Panc1 (cell line): ENCODE measurements around the gene ADGRL3. TPM values are rescaled to one million over a fixed set of nuclear protein-coding genes. Genes with fewer than 3 reads are reported as not detected.

ENCODE experiments used
- ATAC-seq: fragments of 200-7000 bp; cut with Tn5 transposase; 2 replicates; pipeline ENCODE4 v1.9.1; 2020; ENCODE audit warnings: mild to moderate bottlenecking, moderate library complexity
- BruUV-seq: library from RNA; stranded (reverse); fragments of 400-500 nt; replicated peaks from 2 replicates; lab custom pipeline; 2021; lab: Mats Ljungman, UMichigan
- CTCF ChIA-PET: fragments of 300-600 bp; sonication (Branson Sonifier 250); formaldehyde crosslinking; loops from one replicate; lab custom pipeline; 2022; ENCODE audit warnings: antibody characterized with exemption; lab: Charles Lee
- POLR2A ChIA-PET: fragments of 300-600 bp; sonication (Branson Sonifier 250); formaldehyde crosslinking; loops from one replicate; lab custom pipeline; 2022; ENCODE audit warnings: antibody characterized with exemption; lab: Charles Lee
- DNase-seq: peaks from one replicate; pipeline ENCODE4 v3.0.0-alpha.2; 2010; ENCODE audit warnings: low read depth, low spot score
- H3K27ac ChIP-seq: 2 replicates; pipeline ENCODE4 v1.5.1; 2011; ENCODE audit warnings: mild to moderate bottlenecking, low read length, inconsistent platforms
- H3K27me3 ChIP-seq: fragments of 200-500 bp; sonication (Bioruptor generic); 2 replicates; pipeline ENCODE4 v1.6.0; 2014; ENCODE audit warnings: low read length, inconsistent platforms; ENCODE audit not compliant: control insufficient read depth, insufficient read depth
- H3K36me3 ChIP-seq: fragments of 200-500 bp; sonication (Bioruptor generic); 2 replicates; pipeline ENCODE4 v1.5.1; 2014; ENCODE audit warnings: inconsistent platforms, mild to moderate bottlenecking, low read length, moderate library complexity; ENCODE audit not compliant: control insufficient read depth, insufficient read depth
- H3K4me1 ChIP-seq: 2 replicates; pipeline ENCODE4 v1.5.1; 2011; ENCODE audit warnings: inconsistent platforms, mild to moderate bottlenecking, low read length, moderate library complexity; ENCODE audit not compliant: control insufficient read depth, insufficient read depth
- H3K4me3 ChIP-seq, 2 experiments: 2 replicates each; pipeline ENCODE4 v1.5.1; 2011 to 2012; ENCODE audit warnings: low read depth in 2 of 2, low read length in 2 of 2, mild to moderate bottlenecking in 2 of 2, inconsistent platforms in 1 of 2, moderate library complexity in 1 of 2
- H3K9me3 ChIP-seq: fragments of 200-500 bp; sonication (Bioruptor generic); 2 replicates; pipeline ENCODE4 v1.5.1; 2014; ENCODE audit warnings: low read depth, mild to moderate bottlenecking, inconsistent platforms, low read length, moderate library complexity; ENCODE audit not compliant: control insufficient read depth, insufficient read depth
- CTCF ChIP-seq: fragments of 450-650 bp; IDR thresholded peaks from 2 replicates; pipeline ENCODE4 v1.5.1; 2017; ENCODE audit warnings: mild to moderate bottlenecking
- POLR2AphosphoS5 ChIP-seq: IDR thresholded peaks from 2 replicates; pipeline ENCODE4 v1.6.1; 2012; ENCODE audit warnings: mild to moderate bottlenecking, low read depth, low read length, moderate library complexity
- REST ChIP-seq, 2 experiments: IDR thresholded peaks; 2 replicates each; pipeline ENCODE4 v1.6.1; 2011 to 2012; ENCODE audit warnings: low read depth in 2 of 2, control low read depth in 1 of 2, low read length in 1 of 2, mild to moderate bottlenecking in 1 of 2, moderate library complexity in 1 of 2; ENCODE audit not compliant: insufficient read depth in 1 of 2
- SIN3A ChIP-seq: IDR thresholded peaks from 2 replicates; pipeline ENCODE4 v1.6.1; 2012; ENCODE audit warnings: low read depth, mild to moderate bottlenecking, low read length, moderate library complexity, borderline replicate concordance; ENCODE audit not compliant: insufficient read depth
- TCF7L2 ChIP-seq: IDR thresholded peaks from 2 replicates; pipeline ENCODE4 v1.6.1; 2011; ENCODE audit warnings: mild to moderate bottlenecking, low read depth, low read length, inconsistent platforms
- in situ Hi-C: cut with HindIII; loops from 2 replicates; pipeline ENCODE4 v1.10.0; 2016; ENCODE audit warnings: low sequenced_read_pairs, low pct_unique_long_range_greater_than_20kb
- intact Hi-C: fragments of 100-400 bp; cut with micrococcal nuclease; formaldehyde crosslinking; loops from one replicate; pipeline ENCODE4 v1.10.0; 2022; ENCODE audit not compliant: unreplicated experiment
- total RNA-seq: library from RNA; stranded (reverse); gene quantifications from one replicate; pipeline ENCODE4 v1.2.1, GENCODE V29; 2021; ENCODE audit not compliant: unreplicated experiment

The ADGRL3 gene
- total RNA-seq, 1 experiment from 2014 or later, result 0.23 TPM

GRCh38 chr4:61395754-61396153 lies 195.6 kb downstream of the ADGRL3 start:
- TF ChIP-seq TCF7L2 (no peak), REST (IDR thresholded peaks at IDR 0.05; ENCODE audit: insufficient read depth in 1 of 2, low read depth in 2 of 2, low read length in 1 of 2) (no peak), CTCF (no peak), SIN3A (no peak)
- ChIA-PET CTCF (no interaction called here), POLR2A (no interaction called here)
- Histone ChIP-seq H3K4me1 (no peaks in the 10 kb centered on the region), H3K4me3 (no peak overlapping the region), H3K27me3 (no peaks in the 10 kb centered on the region), H3K27ac (no peak overlapping the region), H3K36me3 (no peaks in the 10 kb centered on the region), H3K9me3 (no peaks in the 10 kb centered on the region)
- in situ Hi-C loops (no loop called here), intact Hi-C loops (no loop called here)
- no TSS peak for BruUV-seq
- DNase-seq, result no peak
- no peak for ATAC-seq

- DNase-seq (no peak), ATAC-seq (no peak)
- intact Hi-C loops (no loop called here), in situ Hi-C loops (no loop called here)
- ChIA-PET CTCF (no interaction called here), POLR2A (no interaction called here)
- Histone ChIP-seq H3K36me3 (no peaks in the 10 kb centered on the region), H3K4me1 (no peaks in the 10 kb centered on the region), H3K4me3 (no peak overlapping the region), H3K27me3 (no peaks in the 10 kb centered on the region), H3K9me3 (no peaks in the 10 kb centered on the region), H3K27ac (no peak overlapping the region)
- TF ChIP-seq SIN3A (no peak), TCF7L2 (no peak), CTCF (no peak), REST (IDR thresholded peaks at IDR 0.05; ENCODE audit: insufficient read depth in 1 of 2, low read depth in 2 of 2, low read length in 1 of 2) (no peak), POLR2AphosphoS5 (no peak)
- no TSS peak for BruUV-seq
Observed at GRCh38 chr4:61397174-61397573, 197.0 kb downstream of the ADGRL3 start.
